ENCODE measurements around the gene CEBPG. TPM values are rescaled to one million over a fixed set of nuclear protein-coding genes. Genes with fewer than 3 reads are reported as not detected.

The CEBPG gene
- total RNA-seq, 1 experiment from 2014 or later, result 33.1 TPM

- DNase-seq (ENCODE audit: low spot score), result no peak
Observed at GRCh38 chr19:33382006-33382405, 8.5 kb downstream of the CEBPG start.

- no peak for DNase-seq (ENCODE audit: low spot score)
Observed at GRCh38 chr19:33382982-33383381, 9.5 kb downstream of the CEBPG start.

- no peak for DNase-seq (ENCODE audit: low spot score)
Observed at GRCh38 chr19:33383720-33384292, 10.3 kb downstream of the CEBPG start.

- no peak for DNase-seq (ENCODE audit: low spot score)
Observed at GRCh38 chr19:33384983-33385382, 11.5 kb downstream of the CEBPG start.

- DNase-seq (ENCODE audit: low spot score), result no peak
Observed at GRCh38 chr19:33385956-33386355, 12.4 kb downstream of the CEBPG start.

GRCh38 chr19:33386361-33386858, 12.9 kb downstream of the CEBPG start:
- no peak for DNase-seq (ENCODE audit: low spot score)

GRCh38 chr19:33387351-33388230, 14.1 kb downstream of the CEBPG start:
- no peak for DNase-seq (ENCODE audit: low spot score)

- DNase-seq (ENCODE audit: low spot score), result no peak
Observed at GRCh38 chr19:33388231-33388724, 14.8 kb downstream of the CEBPG start.

- no peak for DNase-seq (ENCODE audit: low spot score)
Observed at GRCh38 chr19:33388725-33389420, 15.4 kb downstream of the CEBPG start.

- DNase-seq (ENCODE audit: low spot score), result no peak
Observed at GRCh38 chr19:33389421-33390100, 16.1 kb downstream of the CEBPG start.

GRCh38 chr19:33390101-33390907, 16.8 kb downstream of the CEBPG start:
- no peak for DNase-seq (ENCODE audit: low spot score)

GRCh38 chr19:33390908-33391630, 17.6 kb downstream of the CEBPG start:
- no peak for DNase-seq (ENCODE audit: low spot score)

- DNase-seq (ENCODE audit: low spot score), result no peak
Observed at GRCh38 chr19:33391631-33392249, 18.2 kb downstream of the CEBPG start.

- DNase-seq (ENCODE audit: low spot score), result no peak
Observed at GRCh38 chr19:33392341-33393285, 19.1 kb downstream of the CEBPG start.

- DNase-seq (ENCODE audit: low spot score), result no peak
Observed at GRCh38 chr19:33393286-33394005, 19.9 kb downstream of the CEBPG start.

GRCh38 chr19:33394006-33394722, 20.7 kb downstream of the CEBPG start:
- peak; percentile 62 for DNase-seq (ENCODE audit: low spot score)

All from A172 (cell line).